WERI-Rb-1 (cell line): ENCODE measurements around the gene NCOR1.

Experiments used
- DNase-seq: peaks from one replicate; pipeline ENCODE4 v3.0.0-alpha.2; 2020
- H3K27ac ChIP-seq: fragments of 250-450 bp; sonication (Bioruptor Pico); 2 replicates; pipeline ENCODE4 v1.5.1; 2020; ENCODE audit warnings: mild to moderate bottlenecking, moderate library complexity
- H3K27me3 ChIP-seq: fragments of 250-450 bp; sonication (Bioruptor Pico); 2 replicates; pipeline ENCODE4 v1.5.1; 2021; ENCODE audit warnings: mild to moderate bottlenecking, low read depth, moderate library complexity; ENCODE audit not compliant: insufficient read depth, severe bottlenecking
- H3K36me3 ChIP-seq: fragments of 250-450 bp; sonication (Bioruptor Pico); 2 replicates; pipeline ENCODE4 v1.5.1; 2020; ENCODE audit warnings: mild to moderate bottlenecking, moderate library complexity
- H3K4me3 ChIP-seq: 2 replicates; pipeline ENCODE4 v1.5.1; 2011; ENCODE audit warnings: low read depth, mild to moderate bottlenecking, control low read depth, low read length
- H3K9me3 ChIP-seq: fragments of 250-450 bp; sonication (Bioruptor Pico); 2 replicates; pipeline ENCODE4 v1.5.1; 2021; ENCODE audit warnings: mild to moderate bottlenecking, moderate library complexity; ENCODE audit not compliant: severe bottlenecking
- CTCF ChIP-seq: IDR thresholded peaks from 2 replicates; pipeline ENCODE4 v1.5.1; 2011; ENCODE audit warnings: low read depth, mild to moderate bottlenecking, control low read depth, inconsistent platforms, low read length

NCOR1 gene

GRCh38 chr17:16002708-16003260 is 212.6 kb downstream of the NCOR1 start:
- Histone ChIP-seq H3K4me3 (no peak overlapping the region), H3K27ac (no peak overlapping the region), H3K27me3 (no peaks in the 10 kb centered on the region), H3K36me3 (peaks cover 71% of the 10 kb centered on the region), H3K9me3 (no peaks in the 10 kb centered on the region)
- no peak for TF ChIP-seq CTCF
- no peak for DNase-seq

- DNase-seq = no peak
- Histone ChIP-seq H3K9me3 (no peaks in the 10 kb centered on the region), H3K27me3 (no peaks in the 10 kb centered on the region), H3K36me3 (peaks cover 56% of the 10 kb centered on the region), H3K27ac (no peak overlapping the region), H3K4me3 (no peak overlapping the region)
- TF ChIP-seq CTCF = no peak
These were observed 214.0 kb downstream of the NCOR1 start for GRCh38 chr17:16001226-16001897.

DNA sequence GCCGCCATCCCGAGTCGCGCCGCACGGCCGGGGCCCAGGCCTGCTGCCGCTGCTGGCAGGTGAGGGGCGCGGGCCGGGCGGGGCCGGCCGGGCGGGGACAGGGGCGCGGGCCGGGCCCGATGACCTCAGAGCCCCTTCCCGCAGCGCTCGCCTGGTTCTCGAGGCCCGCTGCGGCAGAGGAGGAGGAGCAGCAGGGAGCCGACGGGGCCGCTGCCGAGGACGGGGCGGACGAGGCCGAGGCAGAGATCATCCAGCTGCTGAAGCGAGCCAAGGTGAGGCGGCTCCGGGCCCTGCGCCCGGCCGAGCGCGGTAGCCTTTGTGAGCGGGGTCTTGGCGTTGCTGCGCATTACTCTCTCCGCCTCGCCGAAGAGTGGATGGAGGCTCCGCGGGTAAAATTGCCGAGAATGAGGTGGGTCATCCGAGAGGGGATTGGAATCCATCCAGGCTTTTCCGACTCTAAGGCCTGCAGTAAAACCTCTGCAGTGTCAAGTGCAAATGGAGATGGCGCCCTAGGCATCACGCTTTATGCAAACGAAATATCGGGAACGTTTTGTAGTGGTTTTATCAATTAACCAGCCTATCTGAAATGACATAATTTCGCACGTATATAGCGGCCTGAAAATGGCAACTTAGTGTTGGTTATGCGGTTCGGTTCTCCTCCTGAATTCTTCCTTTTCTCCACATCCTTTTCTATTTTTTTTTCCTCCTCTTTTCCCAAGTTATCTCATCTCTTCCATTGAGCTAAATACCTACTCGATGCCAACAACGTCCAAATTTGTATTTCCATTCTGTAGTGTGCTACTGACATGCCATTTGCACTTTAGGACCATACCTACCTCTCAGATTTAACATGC is 215.1 kb downstream of the NCOR1 start:
- H3K27me3 ChIP-seq = no peaks in the 10 kb centered on the region
- H3K36me3 ChIP-seq = peaks cover 46% of the 10 kb centered on the region
- H3K27ac ChIP-seq = peak overlapping the region; percentile 69
- H3K9me3 ChIP-seq = no peaks in the 10 kb centered on the region
- no peak for TF ChIP-seq CTCF
- DNase-seq = peak; percentile 46
- H3K4me3 ChIP-seq = peak overlapping the region; percentile 98

DNA sequence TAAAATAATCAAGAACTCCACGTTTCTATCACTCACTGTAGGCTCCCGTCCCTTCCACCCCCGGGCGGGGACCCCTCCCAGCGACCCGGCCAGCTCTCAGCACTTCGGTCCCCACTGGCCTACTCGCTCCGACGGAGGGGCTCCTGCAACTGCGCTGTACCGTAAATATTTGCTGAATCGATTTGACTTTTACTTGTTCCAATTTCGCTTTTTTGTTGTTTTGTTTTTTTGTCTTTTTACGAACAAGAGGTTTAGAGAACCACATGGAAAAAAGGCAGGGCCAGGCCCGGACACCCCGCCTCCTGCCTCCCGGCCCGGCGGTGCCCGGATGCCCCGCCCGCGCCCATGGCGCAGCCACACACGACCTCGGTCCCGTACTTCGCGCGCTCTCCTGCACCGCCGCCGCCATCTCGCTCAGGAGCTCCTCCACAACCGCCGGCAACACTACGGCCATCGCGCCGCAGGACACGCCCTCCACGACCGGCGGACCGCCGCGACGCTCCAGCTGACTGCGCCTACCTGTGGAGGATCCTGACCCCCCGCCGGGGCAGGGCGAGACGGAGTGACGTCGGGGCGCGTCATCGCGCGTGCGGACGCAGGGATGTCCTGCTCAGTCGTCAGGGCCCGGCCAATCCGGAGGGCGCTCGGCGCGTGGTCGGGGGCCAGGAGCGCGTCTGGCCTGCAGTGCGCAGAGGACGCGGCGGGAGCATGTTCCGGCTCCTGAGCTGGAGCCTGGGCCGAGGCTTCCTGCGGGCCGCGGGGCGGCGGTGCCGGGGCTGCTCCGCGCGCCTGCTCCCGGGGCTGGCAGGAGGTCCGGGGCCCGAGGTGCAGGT is 216.0 kb downstream of the NCOR1 start, which contains the start of the genes TTC19 and ZSWIM7:
Gene TTC19, plus strand, starts transcription at position 684 of the 833 bp plus-strand sequence. Its CDS starts 25 bp downstream, at position 709.
Gene ZSWIM7, minus strand, starts transcription at position 564 of the 833 bp plus-strand sequence. Its CDS starts 110 bp downstream, at position 454.
- TF ChIP-seq CTCF = no peak
- Histone ChIP-seq H3K36me3 (peaks cover 38% of the 10 kb centered on the region), H3K27me3 (no peaks in the 10 kb centered on the region), H3K27ac (peak within 1 kb of the TSS; percentile 69), H3K9me3 (no peaks in the 10 kb centered on the region), H3K4me3 (peak within 1 kb of the TSS; percentile 98)
- DNase-seq = peak; percentile 97

DNA sequence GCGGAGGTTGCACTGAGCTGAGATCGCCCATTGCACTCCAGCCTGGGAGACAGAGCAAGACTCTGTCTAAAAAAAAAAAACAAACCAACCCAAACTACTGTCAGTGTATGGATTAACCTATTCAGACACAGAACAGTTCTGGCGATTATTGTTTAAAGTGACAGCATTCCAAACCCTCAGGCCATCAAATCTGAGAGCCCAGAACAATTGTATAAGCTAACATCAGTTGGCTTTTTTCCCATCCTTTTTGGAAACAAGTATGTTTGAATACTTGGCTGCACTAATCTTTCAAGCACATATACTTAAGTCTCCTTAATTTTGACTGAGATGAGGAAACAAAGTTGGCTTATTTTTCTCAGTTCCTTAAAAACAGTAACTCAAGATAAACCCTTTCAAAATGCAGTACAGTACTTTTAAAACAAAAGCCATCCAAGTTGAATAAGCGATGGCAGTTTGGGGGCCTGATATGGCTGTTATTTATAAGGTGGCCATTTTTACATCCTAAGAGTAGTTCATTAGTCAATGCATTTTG is 217.2 kb downstream of the NCOR1 start:
- Histone ChIP-seq H3K9me3 (no peaks in the 10 kb centered on the region), H3K36me3 (peaks cover 25% of the 10 kb centered on the region), H3K27ac (no peak overlapping the region), H3K4me3 (no peak overlapping the region), H3K27me3 (no peaks in the 10 kb centered on the region)
- no peak for DNase-seq
- no peak for TF ChIP-seq CTCF
